Bladder microvascular endothelial cell (primary cell): ENCODE results near the gene SERPINA3. TPM values are rescaled to one million over a fixed set of nuclear protein-coding genes. Genes with fewer than 3 reads are reported as not detected.

ENCODE experiments used
- total RNA-seq: library from RNA; depleted of rRNA; stranded (reverse); fragments of >200 nt; gene quantifications from 2 replicates; pipeline ENCODE4 v1.2.3, GENCODE V29; 2014

Gene SERPINA3
- 0.16 and 0.19 TPM in 2 replicates for total RNA-seq

GRCh38 chr14:94612174-94612573 lies at the start of gene SERPINA3:
TSS of gene SERPINA3 (plus strand) at chr14:94612391. CDS start at chr14:94614442, 2,051 bp downstream.

GRCh38 chr14:94581127-94581999 lies 30.8 kb upstream of the SERPINA3 start, which contains the start of gene SERPINA5:
TSS of gene SERPINA5 (plus strand) at chr14:94581426. CDS start at chr14:94587363, 5,937 bp downstream.

Other genes starting within 250 kb of the SERPINA3 start
- not detected in 2 replicates for gene SERPINA2, start 245.7 kb upstream of the SERPINA3 start, total RNA-seq
- not detected in 2 replicates for gene SERPINA1, start 223.8 kb upstream of the SERPINA3 start, total RNA-seq
- gene SERPINA11, start 159.6 kb upstream of the SERPINA3 start, total RNA-seq = not detected in 2 replicates
- not detected in 2 replicates for gene SERPINA9, start 136.2 kb upstream of the SERPINA3 start, total RNA-seq
- gene SERPINA12, start 102.9 kb upstream of the SERPINA3 start, total RNA-seq = not detected in 2 replicates
- gene SERPINA4, start 50.9 kb upstream of the SERPINA3 start, total RNA-seq = not detected in 2 replicates
- gene SERPINA5, start 31.0 kb upstream of the SERPINA3 start, total RNA-seq = 0.31 TPM in 1 of 2 replicates, not detected in the other
- gene GSC, start 157.7 kb downstream of the SERPINA3 start, total RNA-seq = not detected in 2 replicates